ENCODE results near the gene VAV1.

DNA sequence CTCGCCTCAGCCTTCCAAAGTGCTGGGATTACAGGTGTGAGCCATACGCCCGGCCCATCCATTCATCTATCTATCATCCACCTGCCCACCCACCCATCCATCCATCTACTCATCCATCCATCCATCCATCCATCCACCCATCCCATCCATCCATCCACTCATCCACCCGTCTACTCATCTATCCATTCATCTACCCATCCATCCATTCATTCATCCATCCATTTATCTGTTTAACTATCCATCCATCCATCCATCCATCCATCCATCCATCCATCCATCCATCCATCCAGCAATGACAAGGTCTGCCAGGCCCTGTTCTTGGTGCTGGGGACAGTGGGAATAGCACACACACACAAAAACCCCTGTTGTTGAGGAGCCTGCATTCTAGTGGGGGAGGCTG is 4.5 kb downstream of the VAV1 start:
- TF ChIP-seq, protein P1, sequence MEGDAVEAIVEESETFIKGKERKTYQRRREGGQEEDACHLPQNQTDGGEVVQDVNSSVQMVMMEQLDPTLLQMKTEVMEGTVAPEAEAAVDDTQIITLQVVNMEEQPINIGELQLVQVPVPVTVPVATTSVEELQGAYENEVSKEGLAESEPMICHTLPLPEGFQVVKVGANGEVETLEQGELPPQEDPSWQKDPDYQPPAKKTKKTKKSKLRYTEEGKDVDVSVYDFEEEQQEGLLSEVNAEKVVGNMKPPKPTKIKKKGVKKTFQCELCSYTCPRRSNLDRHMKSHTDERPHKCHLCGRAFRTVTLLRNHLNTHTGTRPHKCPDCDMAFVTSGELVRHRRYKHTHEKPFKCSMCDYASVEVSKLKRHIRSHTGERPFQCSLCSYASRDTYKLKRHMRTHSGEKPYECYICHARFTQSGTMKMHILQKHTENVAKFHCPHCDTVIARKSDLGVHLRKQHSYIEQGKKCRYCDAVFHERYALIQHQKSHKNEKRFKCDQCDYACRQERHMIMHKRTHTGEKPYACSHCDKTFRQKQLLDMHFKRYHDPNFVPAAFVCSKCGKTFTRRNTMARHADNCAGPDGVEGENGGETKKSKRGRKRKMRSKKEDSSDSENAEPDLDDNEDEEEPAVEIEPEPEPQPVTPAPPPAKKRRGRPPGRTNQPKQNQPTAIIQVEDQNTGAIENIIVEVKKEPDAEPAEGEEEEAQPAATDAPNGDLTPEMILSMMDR (IDR thresholded peaks at IDR 0.05; ENCODE audit: low read depth, low read length) = no peak
- TF ChIP-seq MAX (IDR thresholded peaks at IDR 0.05; ENCODE audit: low read depth, low read length) (no peak), POLR2A (IDR thresholded peaks at IDR 0.05; ENCODE audit: extremely low read depth, insufficient read length) (no peak)
